ENCODE measurements around the gene ANKLE2. TPM values are rescaled to one million over a fixed set of nuclear protein-coding genes. Genes with fewer than 3 reads are reported as not detected.

ANKLE2 gene
- total and polyA plus RNA-seq, 2 of the 8 experiments (the other 6 are each of a cell fraction or from before 2014, with no cell fraction given) = 41.0 to 64.9 TPM

- Histone ChIP-seq H4K20me1 (replicated peaks in 1 of 2; ENCODE audit: control insufficient read depth in 1 of 2, insufficient read depth in 2 of 2, low read length in 2 of 2) (peaks cover 0 to 7% of the 10 kb centered on the region in 2 experiments), H2BK12ac (ENCODE audit: low read depth, low read length) (no peak overlapping the region), H3K4me2 (ENCODE audit: insufficient read depth in 1 of 2, low read depth in 2 of 2, low read length in 2 of 2) (no peak overlapping the region), H4K91ac (replicated peaks; ENCODE audit: insufficient read length, low read length) (no peak overlapping the region), H3K27ac (ENCODE audit: low read depth, low read length) (no peak overlapping the region), H3K27me3 (replicated peaks in 1 of 4; ENCODE audit: control insufficient read depth in 3 of 4, extremely low read depth in 1 of 4, insufficient read depth in 3 of 4, low read length in 3 of 4) (no peaks in the 10 kb centered on the region), H3K18ac (ENCODE audit: extremely low read depth, low read length) (no peak overlapping the region), H3K36me3 (ENCODE audit: control insufficient read depth in 2 of 4, insufficient read depth in 4 of 4, low read length in 3 of 4) (peaks cover 20 to 50% (median 43%) of the 10 kb centered on the region in 4 experiments), H3K4me1 (replicated peaks in 1 of 4; ENCODE audit: control insufficient read depth in 3 of 4, insufficient read depth in 4 of 4, low read length in 3 of 4) (no peaks in the 10 kb centered on the region), H3K23ac (ENCODE audit: insufficient read length) (no peak overlapping the region), H4K8ac (ENCODE audit: extremely low read depth, insufficient read depth, low read length) (no peak overlapping the region), H2BK120ac (replicated peaks; ENCODE audit: low read depth, low read length) (no peak overlapping the region), H3K4ac (replicated peaks; ENCODE audit: insufficient read length, low read depth, low read length) (no peak overlapping the region), H3K79me2 (ENCODE audit: control insufficient read depth in 1 of 2, insufficient read depth in 2 of 2, low read length in 2 of 2) (no peaks in the 10 kb centered on the region), H2AFZ (ENCODE audit: low read length) (no peak overlapping the region), H3K14ac (ENCODE audit: insufficient read length) (no peak overlapping the region), H3K79me1 (ENCODE audit: low read depth, low read length) (peaks cover 3% of the 10 kb centered on the region), H3K56ac (replicated peaks; ENCODE audit: insufficient read length, low read depth, low read length) (no peak overlapping the region), H2AK5ac (ENCODE audit: low read depth, low read length) (no peak overlapping the region), H3K23me2 (ENCODE audit: low read depth, low read length) (peaks cover 3% of the 10 kb centered on the region; the same call in 1 of the 2 replicates), H2BK5ac (ENCODE audit: low read depth, low read length) (no peak overlapping the region), H3K4me3 (ENCODE audit: extremely low read depth in 1 of 4, insufficient read depth in 2 of 4, low read depth in 3 of 4, low read length in 4 of 4) (no peak overlapping the region), H3K9me3 (ENCODE audit: insufficient read depth in 2 of 2, low read depth in 1 of 2, low read length in 1 of 2) (no peaks in the 10 kb centered on the region), H3K9ac (replicated peaks in 1 of 4; ENCODE audit: extremely low read depth in 1 of 4, low read depth in 3 of 4, low read length in 3 of 4) (no peak overlapping the region), H4K5ac (ENCODE audit: insufficient read length, low read depth, low read length) (no peak overlapping the region), H2BK20ac (ENCODE audit: low read length) (no peak overlapping the region), H2BK15ac (ENCODE audit: low read length) (no peak overlapping the region)
- ChIA-PET CTCF (ENCODE audit: partially characterized antibody) (interaction anchor here (0.6 to 2.4 kb wide), 2 partner anchors 10 to 11 kb away, joined by 3 to 8 read pairs; no protein-coding TSS in a partner anchor), POLR2A (ENCODE audit: partially characterized antibody) (interaction anchor here (0.9 kb wide), 1 partner anchor 14 kb away, joined by 3 read pairs; no protein-coding TSS in a partner anchor)
- FAIRE-seq (no peak), DNase-seq (ENCODE audit: low read depth in 1 of 2, low spot score in 2 of 2) (no peak)
- 91% methylated on average over 29 of the region's 30 CpGs; no CpG with 5 or more reads in 1 of the 2 experiments for WGBS, 2 experiments (ENCODE audit: extremely low coverage in 1 of 2, insufficient coverage in 1 of 2, insufficient read length in 1 of 2, insufficient replicate concordance in 2 of 2, low coverage in 1 of 2, low lambda C conversion rate in 2 of 2, missing lambda C conversion rate in 1 of 2)
- TF ChIP-seq TBP (IDR thresholded peaks at IDR 0.05; ENCODE audit: low read depth, low read length) (no peak), MAX (IDR thresholded peaks at IDR 0.05) (no peak), CBX8 (IDR thresholded peaks at IDR 0.05; ENCODE audit: borderline replicate concordance, low read depth, low read length) (no peak), RXRA (IDR thresholded peaks at IDR 0.05; ENCODE audit: insufficient read depth, low read depth, low read length) (no peak), CTBP2 (IDR thresholded peaks at IDR 0.05; ENCODE audit: borderline replicate concordance, insufficient read depth, insufficient read length, low read length) (no peak), KDM1A (IDR thresholded peaks at IDR 0.05; ENCODE audit: borderline replicate concordance, low read length) (no peak; the same call in 1 of the 2 replicates), GABPA (IDR thresholded peaks at IDR 0.05; ENCODE audit: borderline replicate concordance, insufficient read depth, low read length) (no peak), CREB1 (IDR thresholded peaks at IDR 0.05) (no peak), TEAD4 (IDR thresholded peaks at IDR 0.05; ENCODE audit: low read depth, low read length) (no peak), EP300 (IDR thresholded peaks at IDR 0.05; ENCODE audit: borderline replicate concordance in 1 of 2, low read depth in 2 of 2, low read length in 2 of 2) (no peak), FOSL1 (IDR thresholded peaks at IDR 0.05; ENCODE audit: insufficient read depth, low read depth, low read length) (no peak), SRF (IDR thresholded peaks at IDR 0.05; ENCODE audit: low read depth, low read length) (no peak), YY1 (IDR thresholded peaks at IDR 0.05; ENCODE audit: low read depth, low read length) (no peak), CHD1 (IDR thresholded peaks at IDR 0.05; ENCODE audit: low read depth, low read length) (no peak)
Observed at GRCh38 chr12:132779781-132780353, 18.2 kb upstream of the ANKLE2 start.

All from H1 (cell line).